ENCODE results near the gene TMPRSS11E.
"Not testable (repeated sequence)": the region's sequence is repeated elsewhere in the genome, so short reads cannot be mapped to it uniquely, and the experiment has no call there.

Gene TMPRSS11E

GRCh38 chr4:68535974-68536373, 88.7 kb downstream of the TMPRSS11E start:
- no peak for TF ChIP-seq FOXM1 (IDR thresholded peaks at IDR 0.05; ENCODE audit: borderline replicate concordance)
- TF ChIP-seq FOXA1 (IDR thresholded peaks at IDR 0.05): no peak
- no peak for TF ChIP-seq ARNT (IDR thresholded peaks at IDR 0.05)
- TF ChIP-seq PKNOX1 (IDR thresholded peaks at IDR 0.05): no peak
- no peak for TF ChIP-seq SUZ12 (IDR thresholded peaks at IDR 0.05)
- TF ChIP-seq HDGF (IDR thresholded peaks at IDR 0.05; ENCODE audit: borderline replicate concordance): no peak
- TF ChIP-seq BHLHE40 (IDR thresholded peaks at IDR 0.05; ENCODE audit: borderline replicate concordance): no peak
- TF ChIP-seq ZNF384 (IDR thresholded peaks at IDR 0.05): no peak
- no peak for TF ChIP-seq ELF4 (IDR thresholded peaks at IDR 0.05)
- TF ChIP-seq SP1 (IDR thresholded peaks at IDR 0.05): no peak
- no peak for TF ChIP-seq TARDBP (IDR thresholded peaks at IDR 0.05)
- ChIA-PET POLR2A (no interaction called here), CTCF (no interaction called here)
- DNase-seq (ENCODE audit: extremely low spot score): no peak

- ChIA-PET POLR2A (no interaction called here), CTCF (no interaction called here)
- TF ChIP-seq BHLHE40 (IDR thresholded peaks at IDR 0.05; ENCODE audit: borderline replicate concordance) (no peak), L3MBTL2 (conservative IDR thresholded peaks at IDR 0.05) (no peak), SUZ12 (IDR thresholded peaks at IDR 0.05) (no peak), PKNOX1 (IDR thresholded peaks at IDR 0.05) (no peak), FOXK2 (IDR thresholded peaks at IDR 0.05) (no peak), ZNF384 (IDR thresholded peaks at IDR 0.05) (no peak), ARNT (IDR thresholded peaks at IDR 0.05) (no peak), LEF1 (IDR thresholded peaks at IDR 0.05; ENCODE audit: borderline replicate concordance) (no peak), CTBP1 (IDR thresholded peaks at IDR 0.05; ENCODE audit: borderline replicate concordance) (no peak)
- no peak for DNase-seq (ENCODE audit: extremely low spot score)
Observed at GRCh38 chr4:68536375-68536774, 89.1 kb downstream of the TMPRSS11E start.

- POLR2A ChIA-PET; CTCF ChIA-PET; DNase-seq (ENCODE audit: extremely low spot score): not testable (repeated sequence)
Observed at GRCh38 chr4:68542742-68543141, 95.5 kb downstream of the TMPRSS11E start.
